Measurements from ENCODE around the gene ACSM5. TPM values are rescaled to one million over a fixed set of nuclear protein-coding genes. Genes with fewer than 3 reads are reported as not detected.

The ACSM5 gene
- total and polyA plus RNA-seq, 8 donors = 0.25 to 1.3 (median 0.85) TPM

DNA sequence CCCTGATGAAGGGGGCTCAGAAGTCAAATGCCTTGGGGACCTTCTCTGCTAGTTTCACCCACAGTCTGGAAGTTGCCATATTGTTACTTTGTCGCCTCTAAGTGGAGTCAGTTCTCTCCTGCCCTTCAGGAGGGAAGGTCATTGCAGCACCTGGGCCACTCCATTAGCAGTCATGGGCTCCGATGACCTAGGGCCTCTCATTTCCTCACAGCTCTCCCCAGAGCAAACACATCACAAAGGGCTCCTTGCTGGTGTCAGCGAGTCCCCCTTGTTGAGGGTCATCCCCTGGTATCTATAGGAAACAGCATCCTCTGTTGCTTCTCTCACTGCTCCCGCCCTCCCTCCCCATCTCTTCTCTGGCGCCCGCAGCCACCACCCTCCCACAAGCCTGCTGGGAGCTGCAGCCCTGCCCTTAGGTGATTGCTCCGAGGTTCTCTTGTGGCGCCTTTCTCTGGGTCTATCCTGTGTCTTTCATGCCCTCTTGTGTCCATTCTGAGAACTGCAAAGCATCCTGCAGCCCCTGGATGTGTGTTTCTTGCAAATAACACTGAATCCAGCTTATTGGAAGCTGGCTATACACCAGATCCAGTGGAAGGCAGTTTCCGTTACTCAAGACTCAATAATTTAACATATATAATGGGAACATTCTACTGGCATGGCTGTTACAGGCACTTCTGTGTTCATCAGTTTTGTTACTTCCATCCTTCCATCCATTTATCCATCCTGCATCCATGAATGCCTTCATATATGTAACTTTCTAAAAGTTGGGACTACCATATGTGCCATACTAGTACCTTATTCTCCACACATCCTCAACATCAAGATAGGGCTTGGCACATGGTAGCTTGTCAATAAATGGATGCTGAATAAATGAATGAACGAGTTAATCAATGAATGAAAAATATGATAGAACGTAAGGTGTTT lies 26.0 kb upstream of the ACSM5 start:
- peak; percentile 65 to 86 (median 74) for DNase-seq
- intact Hi-C loops (cut with DNase I) = loop anchor here in 1 of 3 donors (10.0 kb wide), 1 partner anchor 479 kb away; no protein-coding TSS in a partner anchor
- peak; percentile 70 to 89 (median 85) for ATAC-seq
- H3K36me3 ChIP-seq = no peaks in the 10 kb centered on the region
- no peak for FAIRE-seq
- H3K9me3 ChIP-seq = no peaks in the 10 kb centered on the region
- WGBS, 2 donors = 27% methylated on average over 11 of the region's 11 CpGs
- no peak overlapping the region for H3K4me3 ChIP-seq
- no peak overlapping the region for H3K27ac ChIP-seq
- TF ChIP-seq, protein P1, sequence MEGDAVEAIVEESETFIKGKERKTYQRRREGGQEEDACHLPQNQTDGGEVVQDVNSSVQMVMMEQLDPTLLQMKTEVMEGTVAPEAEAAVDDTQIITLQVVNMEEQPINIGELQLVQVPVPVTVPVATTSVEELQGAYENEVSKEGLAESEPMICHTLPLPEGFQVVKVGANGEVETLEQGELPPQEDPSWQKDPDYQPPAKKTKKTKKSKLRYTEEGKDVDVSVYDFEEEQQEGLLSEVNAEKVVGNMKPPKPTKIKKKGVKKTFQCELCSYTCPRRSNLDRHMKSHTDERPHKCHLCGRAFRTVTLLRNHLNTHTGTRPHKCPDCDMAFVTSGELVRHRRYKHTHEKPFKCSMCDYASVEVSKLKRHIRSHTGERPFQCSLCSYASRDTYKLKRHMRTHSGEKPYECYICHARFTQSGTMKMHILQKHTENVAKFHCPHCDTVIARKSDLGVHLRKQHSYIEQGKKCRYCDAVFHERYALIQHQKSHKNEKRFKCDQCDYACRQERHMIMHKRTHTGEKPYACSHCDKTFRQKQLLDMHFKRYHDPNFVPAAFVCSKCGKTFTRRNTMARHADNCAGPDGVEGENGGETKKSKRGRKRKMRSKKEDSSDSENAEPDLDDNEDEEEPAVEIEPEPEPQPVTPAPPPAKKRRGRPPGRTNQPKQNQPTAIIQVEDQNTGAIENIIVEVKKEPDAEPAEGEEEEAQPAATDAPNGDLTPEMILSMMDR (IDR thresholded peaks at IDR 0.05) = peak; percentile 75 to 91 (median 86)
- H3K27me3 ChIP-seq = no peaks in the 10 kb centered on the region
- H3K4me1 ChIP-seq = peaks cover 0 to 13% (median 0%) of the 10 kb centered on the region in 3 donors

DNA sequence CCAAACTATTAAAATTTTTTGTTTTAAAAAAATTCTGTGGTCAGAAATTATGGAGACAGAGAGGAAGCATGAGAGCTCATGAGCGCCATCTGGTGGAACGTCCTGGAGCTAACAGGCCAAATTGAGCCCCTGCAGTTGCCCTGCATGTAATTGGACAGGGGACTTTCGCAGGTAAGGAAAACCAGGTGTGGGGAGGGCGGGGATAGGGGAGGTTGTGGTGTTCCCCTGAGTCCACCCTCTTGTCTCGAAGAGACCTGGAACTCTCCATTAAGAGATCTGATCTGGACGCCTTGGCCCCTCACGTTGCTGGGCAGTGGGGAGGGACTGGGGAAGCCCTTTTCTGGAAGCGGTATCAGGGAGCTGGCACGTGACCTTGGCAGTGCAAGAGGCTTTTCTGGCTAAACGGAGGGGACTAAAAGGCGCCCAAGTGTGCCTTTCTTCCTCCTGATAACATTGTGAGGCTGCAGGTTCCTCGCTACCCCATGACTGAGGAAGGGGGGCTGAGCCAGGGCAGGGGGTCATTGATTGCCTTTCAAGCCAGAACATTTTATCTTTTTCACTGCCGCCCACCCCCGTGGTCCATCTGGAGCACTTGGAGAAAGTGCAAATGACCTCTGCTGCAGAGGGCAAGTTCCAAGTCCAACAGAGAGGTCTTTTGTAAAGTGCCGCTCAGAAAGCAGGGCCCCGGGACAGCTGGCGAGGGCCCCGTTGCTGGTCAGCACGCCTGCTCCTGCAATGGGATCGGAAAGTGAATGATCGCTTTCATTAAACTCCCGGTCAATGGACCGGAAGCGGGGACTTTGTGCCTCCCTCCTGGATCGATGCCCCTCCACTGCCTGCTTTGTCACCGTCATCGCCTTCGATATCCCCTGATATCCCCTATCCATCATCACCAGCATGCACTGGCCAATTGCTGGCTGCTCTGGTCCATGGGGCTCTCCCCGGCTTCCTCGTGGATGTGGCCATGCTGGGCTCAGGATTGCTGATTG lies 23.2 kb upstream of the ACSM5 start:
- H3K27me3 ChIP-seq = no peaks in the 10 kb centered on the region
- peaks cover 0 to 7% (median 0%) of the 10 kb centered on the region in 3 donors for H3K4me1 ChIP-seq
- no peaks in the 10 kb centered on the region for H3K9me3 ChIP-seq
- intact Hi-C loops (cut with DNase I) = loop anchor here in 2 of 3 donors (5.0 to 10.0 kb wide), 2 partner anchors 481 to 484 kb away; no protein-coding TSS in a partner anchor
- peak overlapping the region in 3 of 4 donors; percentile 7 to 38 (median 8) for H3K4me3 ChIP-seq
- H3K27ac ChIP-seq = peak overlapping the region in 3 of 4 donors; percentile 30 to 54 (median 37)
- FAIRE-seq = no peak
- ATAC-seq = peak; percentile 69 to 87 (median 81)
- H3K36me3 ChIP-seq = no peaks in the 10 kb centered on the region
- peak; percentile 68 to 91 (median 86) for DNase-seq
- TF ChIP-seq, protein P1 (IDR thresholded peaks at IDR 0.05) = peak; percentile 80 to 90 (median 85)
- 11 to 15% methylated on average over 30 of the region's 30 CpGs for WGBS, 2 donors

DNA sequence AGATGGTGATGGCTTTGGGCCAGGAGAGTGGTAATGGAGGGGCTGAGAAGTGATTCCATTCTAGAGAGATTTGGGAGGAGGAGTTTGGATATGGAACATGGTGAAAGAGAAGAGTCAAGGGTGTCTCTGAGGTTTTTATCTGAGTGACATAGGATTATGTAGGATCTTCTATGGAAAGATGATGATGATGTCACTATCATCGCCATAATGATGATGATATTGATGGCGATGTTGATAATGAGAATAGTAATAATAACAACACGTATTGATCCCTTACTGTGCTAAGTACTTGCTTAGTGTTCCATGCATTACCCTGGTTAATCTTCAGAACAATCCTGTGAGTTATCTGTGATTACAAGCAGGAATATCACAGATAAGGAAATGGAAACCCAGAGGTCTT lies 21.4 kb upstream of the ACSM5 start:
- Histone ChIP-seq H3K27me3 (no peaks in the 10 kb centered on the region), H3K27ac (no peak overlapping the region), H3K9me3 (no peaks in the 10 kb centered on the region), H3K4me3 (no peak overlapping the region), H3K4me1 (peaks cover 0 to 7% (median 0%) of the 10 kb centered on the region in 3 donors), H3K36me3 (no peaks in the 10 kb centered on the region)
- TF ChIP-seq, protein P1 (IDR thresholded peaks at IDR 0.05) = no peak
- ATAC-seq (no peak), FAIRE-seq (no peak), DNase-seq (no peak)
- 88 to 91% methylated on average over 3 of the region's 3 CpGs for WGBS, 2 donors
- intact Hi-C loops (cut with DNase I) = loop anchor here in 2 of 3 donors (5.0 to 10.0 kb wide), 2 partner anchors 483 to 486 kb away; no protein-coding TSS in a partner anchor

DNA sequence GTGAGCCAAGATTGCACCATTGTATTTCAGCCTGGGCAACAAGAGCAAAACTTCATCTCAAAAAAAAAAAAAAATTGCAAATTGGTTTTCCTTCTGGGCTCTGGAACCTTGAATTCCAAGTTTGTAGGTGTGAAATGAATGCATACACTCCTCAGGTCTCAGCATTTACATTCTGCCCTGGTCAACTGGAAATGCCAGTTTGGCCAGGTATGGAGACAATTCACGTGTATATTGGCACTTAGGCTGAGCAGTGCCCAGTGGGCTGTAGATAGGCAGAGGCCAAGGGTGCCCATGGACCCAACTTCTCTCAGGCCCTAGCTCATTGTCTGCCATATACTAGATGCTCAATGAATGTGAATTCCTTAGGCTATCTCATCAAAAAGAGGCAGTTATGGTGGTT lies 20.5 kb upstream of the ACSM5 start:
- FAIRE-seq = no peak
- TF ChIP-seq, protein P1 (IDR thresholded peaks at IDR 0.05) = no peak
- H3K27ac ChIP-seq = no peak overlapping the region
- no peak for ATAC-seq
- H3K9me3 ChIP-seq = no peaks in the 10 kb centered on the region
- H3K27me3 ChIP-seq = no peaks in the 10 kb centered on the region
- WGBS, 2 donors = 39 to 46% methylated on average over 1 of the region's 1 CpG
- peaks cover 0 to 7% (median 3%) of the 10 kb centered on the region in 3 donors for H3K4me1 ChIP-seq
- H3K36me3 ChIP-seq = no peaks in the 10 kb centered on the region
- no peak overlapping the region for H3K4me3 ChIP-seq
- intact Hi-C loops (cut with DNase I) = loop anchor here in 2 of 3 donors (5.0 to 10.0 kb wide), 2 partner anchors 484 to 487 kb away; no protein-coding TSS in a partner anchor
- no peak for DNase-seq
